Fibroblast of skin of left biceps (primary cell): ENCODE measurements around the gene PTGR3.

Experiments used
- DNase-seq, 2 experiments: peaks; one replicate each; pipeline ENCODE4 v3.0.0-alpha.2; 2013; ENCODE audit warnings: low read depth in 2 of 2

The PTGR3 gene

GRCh38 chr18:75235896-75236295 lies 27.0 kb upstream of the PTGR3 start:
- DNase-seq, result no peak

- no peak for DNase-seq
Observed at GRCh38 chr18:75234901-75235300, 26.0 kb upstream of the PTGR3 start.

GRCh38 chr18:75231053-75231406 lies 22.1 kb upstream of the PTGR3 start:
- no peak for DNase-seq

GRCh38 chr18:75230163-75231052 lies 21.5 kb upstream of the PTGR3 start:
- no peak for DNase-seq

GRCh38 chr18:75229437-75229836 lies 20.5 kb upstream of the PTGR3 start:
- no peak for DNase-seq

- DNase-seq, result no peak
Observed at GRCh38 chr18:75228967-75229366, 20.0 kb upstream of the PTGR3 start.

GRCh38 chr18:75227535-75228296 lies 18.8 kb upstream of the PTGR3 start:
- DNase-seq, result no peak

GRCh38 chr18:75226956-75227316 lies 18.0 kb upstream of the PTGR3 start:
- no peak for DNase-seq

- no peak for DNase-seq
Observed at GRCh38 chr18:75226286-75226955, 17.5 kb upstream of the PTGR3 start.

GRCh38 chr18:75223687-75224347 lies 14.9 kb upstream of the PTGR3 start:
- no peak for DNase-seq

- DNase-seq, result no peak
Observed at GRCh38 chr18:75222407-75222806, 13.5 kb upstream of the PTGR3 start.

- DNase-seq, result no peak
Observed at GRCh38 chr18:75221897-75222296, 13.0 kb upstream of the PTGR3 start.

- no peak for DNase-seq
Observed at GRCh38 chr18:75221397-75221796, 12.5 kb upstream of the PTGR3 start.

- no peak for DNase-seq
Observed at GRCh38 chr18:75220551-75221355, 11.8 kb upstream of the PTGR3 start.

- no peak for DNase-seq
Observed at GRCh38 chr18:75219745-75220375, 10.9 kb upstream of the PTGR3 start.

GRCh38 chr18:75218065-75218923 lies 9.4 kb upstream of the PTGR3 start:
- no peak for DNase-seq

GRCh38 chr18:75216911-75217689 lies 8.2 kb upstream of the PTGR3 start:
- DNase-seq, result no peak

GRCh38 chr18:75216212-75216910 lies 7.4 kb upstream of the PTGR3 start:
- DNase-seq, result no peak
